NCI-H2029 treated with DMSO at 0.1 percent for 48 hours (cell line): ENCODE data around the gene HERPUD1.

Experiments
- DNase-seq: peaks from one replicate; lab custom pipeline; 2025; lab: John Stamatoyannopoulos, UW

HERPUD1 gene

DNA sequence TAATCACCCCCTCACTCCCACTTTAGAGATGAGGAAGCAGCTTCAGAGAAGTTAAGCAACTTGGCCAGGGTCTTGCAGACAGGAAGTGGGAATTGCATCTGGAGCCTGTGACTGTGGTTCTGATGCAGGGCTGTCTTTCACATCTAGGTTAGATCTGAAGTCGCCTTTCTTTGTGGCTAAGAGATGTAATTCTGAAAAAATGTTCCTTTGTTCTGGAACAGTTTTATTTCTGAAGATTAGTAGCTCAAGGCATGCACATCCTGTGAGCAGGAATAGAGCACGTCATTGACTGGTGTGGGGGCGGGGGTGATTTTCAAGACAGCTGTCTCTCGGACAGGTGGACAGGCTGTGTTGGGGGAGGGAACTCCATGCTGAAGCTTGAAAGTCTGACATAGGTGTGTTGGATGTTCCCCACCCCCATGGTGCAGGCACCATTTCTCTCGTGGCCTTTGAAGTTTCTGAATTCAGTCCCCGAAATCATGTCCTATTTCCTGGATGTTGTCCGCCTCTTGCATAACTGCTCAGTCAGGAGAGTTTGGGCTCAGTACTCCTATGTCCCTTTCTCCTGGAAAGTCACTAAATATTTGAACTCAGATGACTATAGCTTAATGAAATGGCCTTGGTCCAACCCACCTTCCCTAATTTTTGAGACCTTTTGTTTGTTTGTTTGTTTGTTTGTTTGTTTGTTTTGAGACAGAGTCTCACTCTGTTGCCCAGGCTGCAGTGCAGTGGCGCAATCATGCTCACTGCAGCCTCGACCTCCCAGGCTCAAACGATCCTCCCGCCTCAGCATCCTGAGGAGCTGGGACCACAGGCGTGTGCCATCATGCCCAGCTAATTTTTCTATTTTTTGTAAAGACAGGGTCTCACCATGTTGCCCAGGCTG is 21.0 kb upstream of the HERPUD1 start:
- no peak for DNase-seq

DNA sequence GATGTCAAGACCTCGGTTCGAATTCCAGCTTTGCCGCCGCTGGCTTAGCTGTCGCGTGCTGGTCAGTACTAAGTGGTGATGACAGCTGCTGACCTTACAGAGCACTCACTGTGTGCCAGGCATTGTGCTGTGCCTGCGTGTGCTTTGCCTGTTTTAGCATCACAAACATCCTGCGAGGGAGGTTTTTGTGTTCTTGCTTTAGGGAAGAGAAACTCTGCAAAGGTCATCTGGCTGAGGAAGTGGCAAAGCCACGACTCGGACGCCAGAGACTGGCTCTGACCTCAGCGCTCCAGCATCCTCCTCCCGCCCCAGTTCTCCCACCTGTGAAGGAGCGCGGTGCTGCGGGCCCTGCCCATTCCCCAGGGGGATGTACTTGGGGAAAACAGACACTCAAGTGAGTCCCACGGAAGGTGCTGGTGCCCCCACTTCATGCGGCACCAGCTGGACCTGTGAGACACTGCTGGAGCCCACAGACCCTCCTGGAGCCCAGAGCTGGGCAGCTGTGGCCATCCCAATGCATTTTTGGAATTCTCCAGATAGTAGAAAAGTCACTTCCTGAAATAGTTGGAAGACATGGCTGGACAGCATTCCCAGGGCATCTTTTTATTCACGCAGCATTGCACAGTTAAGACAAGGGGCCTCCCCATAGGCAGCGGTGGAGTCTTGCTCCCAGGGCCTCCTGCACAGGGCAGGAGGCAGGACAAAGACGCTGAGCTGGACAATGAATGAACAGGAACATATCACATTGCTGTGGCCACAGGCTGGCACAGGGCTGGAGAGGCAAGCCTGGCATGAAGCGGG is 20.0 kb upstream of the HERPUD1 start:
- DNase-seq: no peak

DNA sequence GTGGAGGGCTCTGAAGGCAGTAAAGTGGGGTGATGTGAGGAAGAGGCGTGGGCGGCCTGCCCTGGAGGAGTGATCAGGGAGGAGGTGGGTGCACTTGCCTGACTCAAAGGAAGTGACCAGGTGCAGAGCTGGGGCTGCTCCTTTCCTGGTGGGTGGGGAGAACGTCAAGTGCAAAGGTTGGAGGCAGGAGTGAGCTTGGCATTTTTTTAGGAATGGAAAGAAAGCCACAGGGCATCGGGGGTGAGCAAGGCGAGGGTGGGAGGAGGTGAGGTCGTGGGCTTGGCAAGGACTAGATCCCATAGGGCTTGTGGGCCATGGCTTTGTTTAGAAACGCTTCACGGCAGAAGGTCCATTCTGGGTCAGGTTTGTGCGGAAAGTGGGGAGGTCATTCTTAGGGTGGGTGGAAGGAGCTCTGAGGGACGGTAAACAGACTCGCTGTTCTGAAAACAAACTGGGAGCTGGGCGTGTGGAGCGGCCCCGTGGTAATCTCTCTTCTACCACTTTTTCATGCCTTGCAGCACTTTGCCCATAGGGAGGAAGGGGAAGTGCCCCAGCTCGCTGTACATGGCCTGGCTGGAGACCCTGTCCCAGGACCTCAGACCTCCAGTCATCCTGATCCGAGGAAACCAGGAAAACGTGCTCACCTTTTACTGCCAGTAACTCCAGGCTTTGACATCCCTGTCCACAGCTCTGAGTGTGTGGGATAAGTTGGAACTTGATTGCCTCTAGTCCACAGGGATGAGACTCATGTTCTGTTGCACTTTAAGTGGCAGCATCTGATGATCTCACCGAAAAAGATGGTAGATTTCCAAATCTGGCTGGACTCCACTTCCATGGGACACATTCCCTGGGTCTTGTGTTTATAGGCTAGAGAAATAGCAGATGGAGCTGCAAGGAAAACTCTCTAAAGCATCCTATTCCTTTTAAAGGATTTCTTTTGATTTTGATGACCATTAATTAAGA is 18.9 kb upstream of the HERPUD1 start:
- no peak for DNase-seq

DNA sequence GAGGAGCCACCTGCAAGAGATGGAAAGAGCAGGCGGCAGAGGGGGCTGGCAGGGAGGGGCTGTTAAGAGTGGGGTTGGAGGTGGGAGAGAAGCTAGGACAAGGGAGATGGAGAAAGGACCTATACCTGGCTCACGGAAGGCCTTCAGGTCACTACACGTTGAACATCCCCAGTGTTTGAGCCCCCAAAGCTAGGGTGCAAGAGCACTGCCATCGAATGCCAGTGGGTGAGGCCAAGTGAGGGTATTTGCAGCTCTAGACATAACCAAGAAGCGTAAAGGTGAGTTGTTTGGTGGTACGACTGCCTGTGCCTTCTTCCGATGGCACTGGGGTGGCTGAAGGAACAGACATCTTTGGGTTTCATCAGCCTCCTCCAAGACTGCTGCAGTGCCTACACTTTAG is 17.0 kb upstream of the HERPUD1 start:
- DNase-seq: no peak

DNA sequence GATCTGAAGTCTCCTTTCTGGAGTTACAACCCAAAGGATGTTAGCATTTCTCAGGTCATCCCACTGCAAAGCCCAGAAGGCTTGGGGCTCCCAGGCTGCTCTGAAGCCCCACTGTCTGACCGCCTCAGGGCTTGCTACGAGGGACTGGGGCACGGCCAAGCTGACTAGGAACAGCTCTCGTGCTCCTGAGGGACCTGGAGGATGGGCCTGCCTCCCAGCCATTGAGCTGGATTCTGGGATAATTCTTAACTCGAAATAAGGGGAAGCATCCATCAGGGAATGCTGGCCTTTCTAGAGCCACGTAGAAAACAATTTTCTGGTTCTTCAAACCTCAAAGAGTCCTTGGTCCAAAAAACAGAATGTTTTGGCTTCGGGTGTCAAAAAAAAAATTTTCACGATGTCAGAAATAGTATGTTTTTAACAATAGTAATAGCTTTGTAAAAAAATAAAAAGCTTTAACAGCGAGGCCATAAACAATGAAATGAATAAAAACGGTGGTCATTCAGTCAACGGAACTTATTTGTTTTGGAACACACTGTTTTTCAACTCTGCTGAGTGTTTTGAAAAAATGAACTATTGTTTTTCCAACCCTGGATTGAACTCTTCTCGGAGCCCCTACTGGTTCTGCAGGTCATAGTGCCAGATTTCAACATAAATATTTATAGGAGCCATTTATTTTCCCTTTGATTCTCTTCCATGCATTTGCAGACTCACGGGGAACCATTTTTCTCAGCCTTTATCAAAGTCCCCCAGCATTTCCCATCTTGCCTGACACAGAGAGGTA is 16.4 kb upstream of the HERPUD1 start:
- DNase-seq: no peak

DNA sequence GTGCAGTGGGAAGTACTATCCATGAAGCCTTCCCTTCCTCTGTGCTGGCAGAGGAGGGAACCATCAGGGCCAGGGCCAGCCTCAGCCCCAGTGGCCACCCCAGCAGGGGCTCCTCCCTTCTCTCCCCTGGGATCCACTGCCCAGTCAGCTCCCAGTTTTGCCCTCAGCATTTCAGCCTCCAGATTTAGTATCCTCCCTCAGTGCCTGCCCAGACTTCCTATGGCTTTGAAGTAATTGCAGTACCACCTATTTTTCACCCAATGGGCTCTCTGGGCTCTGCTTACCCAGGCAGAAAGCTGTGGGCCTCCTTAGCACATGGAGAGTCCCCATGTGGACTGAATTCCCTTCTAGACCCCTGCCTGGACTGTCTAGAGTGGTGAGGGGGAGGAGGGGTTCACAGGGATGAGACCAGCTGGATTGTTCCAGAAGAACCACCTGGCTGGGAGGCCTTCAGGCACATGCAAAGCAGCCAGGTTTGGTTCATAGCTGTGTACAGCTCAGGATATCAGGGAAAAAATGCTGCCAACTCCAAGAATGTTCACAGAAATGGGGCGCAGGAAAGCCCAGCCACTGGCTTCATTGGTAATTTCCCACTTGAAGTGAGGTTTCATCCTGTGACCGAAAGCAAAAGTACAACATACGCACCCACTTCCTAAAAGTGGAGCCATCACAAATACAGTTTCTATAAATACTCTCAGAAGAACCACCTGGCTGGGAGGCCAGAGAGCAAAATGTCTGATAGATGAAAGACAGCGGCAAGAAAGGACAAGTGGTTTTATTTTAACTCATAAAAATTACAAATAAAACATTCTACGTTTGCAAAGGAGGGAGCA is 15.2 kb upstream of the HERPUD1 start:
- DNase-seq: no peak

DNA sequence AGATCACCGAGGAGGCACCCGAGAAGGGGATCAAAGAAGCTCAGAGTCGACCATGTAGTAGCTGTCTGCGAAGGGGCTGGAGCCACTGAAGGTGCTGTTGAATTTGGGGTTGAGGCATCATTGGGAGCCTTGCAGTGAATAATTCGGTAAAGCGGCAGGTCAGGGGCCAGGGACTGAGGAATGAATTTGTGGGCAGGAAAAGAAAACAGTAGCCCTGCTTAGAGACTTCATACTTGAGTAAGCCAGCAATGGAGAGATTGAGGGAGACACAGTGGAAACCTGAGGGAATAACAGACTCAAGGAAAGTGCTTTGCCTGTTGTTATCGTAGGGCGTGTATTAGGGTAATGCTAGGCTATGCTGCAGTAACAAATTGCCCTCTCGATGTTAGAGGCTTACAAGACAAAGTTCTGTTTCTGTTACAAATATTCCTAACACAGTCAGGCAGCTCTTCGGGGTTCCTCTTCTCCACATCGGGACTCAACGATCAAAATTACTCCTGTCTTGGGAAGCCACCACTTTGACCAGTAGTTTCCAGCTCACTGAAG is 13.4 kb upstream of the HERPUD1 start:
- DNase-seq: no peak

DNA sequence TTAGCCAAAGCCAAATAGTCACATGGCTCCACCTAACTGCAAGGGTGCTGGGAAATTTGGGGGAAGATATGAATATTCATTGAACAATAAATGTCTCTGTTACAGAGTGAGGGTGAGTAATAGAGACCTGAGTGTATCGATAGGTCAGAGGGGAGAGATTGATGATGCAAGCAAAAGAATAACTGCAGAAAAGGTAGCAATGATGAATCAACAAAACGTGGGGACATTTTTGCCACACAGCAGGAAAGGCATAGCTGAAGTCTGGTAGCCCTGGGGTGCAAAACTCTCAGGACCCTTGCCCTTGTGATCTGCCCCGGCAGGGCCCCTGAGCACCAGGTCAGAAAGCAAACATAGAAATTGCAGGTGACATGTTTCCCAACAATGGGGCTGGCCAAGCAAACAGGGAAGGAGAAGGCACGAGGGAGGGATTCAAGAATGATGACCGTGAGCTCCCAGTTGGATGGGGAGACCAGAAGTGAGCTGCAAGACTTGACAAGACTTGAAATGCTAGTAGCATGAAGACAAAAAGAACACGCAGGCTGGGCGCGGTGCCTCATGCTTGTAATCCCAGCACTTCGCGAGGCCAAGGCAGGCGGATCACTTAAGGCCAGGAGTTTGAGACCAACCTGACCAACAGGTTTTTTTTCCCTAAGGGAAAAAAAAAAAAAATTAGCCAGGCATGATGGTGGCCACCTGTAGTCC is 12.7 kb upstream of the HERPUD1 start:
- DNase-seq: no peak

DNA sequence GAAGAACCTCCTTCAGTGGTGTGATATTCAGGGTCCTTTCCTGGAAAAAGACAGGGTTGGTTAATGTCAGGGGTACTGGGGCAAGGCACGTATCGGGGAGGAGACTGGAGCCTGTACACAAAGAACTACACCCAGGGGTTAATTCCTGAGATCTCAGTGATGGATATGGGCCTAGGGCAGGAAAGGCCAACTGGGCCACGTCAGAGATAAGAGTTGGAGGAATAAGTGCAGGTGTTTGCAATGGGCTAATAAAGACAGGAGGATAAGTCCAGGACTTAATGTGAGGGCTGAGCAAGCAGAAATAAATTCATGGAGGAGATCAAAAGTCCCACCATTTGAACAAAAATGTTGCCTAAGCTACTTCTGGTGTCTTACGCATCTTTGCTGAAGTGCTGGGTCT is 10.4 kb upstream of the HERPUD1 start:
- no peak for DNase-seq

DNA sequence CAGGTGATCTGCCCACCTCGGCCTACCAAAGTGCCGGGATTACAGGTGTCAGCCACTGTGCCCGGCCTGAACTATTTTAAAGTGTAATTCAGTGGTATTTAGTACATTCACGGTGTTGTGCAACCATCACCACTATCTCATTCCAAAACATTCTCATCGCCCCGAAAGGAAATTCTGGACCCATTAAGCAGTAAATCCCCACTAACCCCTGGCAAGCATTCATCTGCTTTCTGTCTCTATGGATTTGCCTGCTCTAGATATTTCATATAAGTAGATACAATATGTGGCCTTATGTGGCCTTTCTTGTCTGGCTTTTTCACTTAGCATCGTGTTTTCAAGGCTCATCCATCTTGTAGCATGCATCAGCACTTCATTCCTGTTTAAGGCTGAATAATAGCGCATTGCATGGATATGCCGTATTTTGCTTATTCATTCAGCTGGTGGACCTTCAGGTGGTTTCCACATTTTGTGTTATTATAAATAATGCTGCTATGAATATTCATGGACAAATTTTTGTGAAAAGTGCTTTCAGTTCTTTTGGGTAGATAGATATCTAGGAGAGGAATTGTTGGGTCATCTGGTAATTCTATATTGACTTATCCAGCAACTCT is 8.4 kb upstream of the HERPUD1 start:
- DNase-seq: no peak

DNA sequence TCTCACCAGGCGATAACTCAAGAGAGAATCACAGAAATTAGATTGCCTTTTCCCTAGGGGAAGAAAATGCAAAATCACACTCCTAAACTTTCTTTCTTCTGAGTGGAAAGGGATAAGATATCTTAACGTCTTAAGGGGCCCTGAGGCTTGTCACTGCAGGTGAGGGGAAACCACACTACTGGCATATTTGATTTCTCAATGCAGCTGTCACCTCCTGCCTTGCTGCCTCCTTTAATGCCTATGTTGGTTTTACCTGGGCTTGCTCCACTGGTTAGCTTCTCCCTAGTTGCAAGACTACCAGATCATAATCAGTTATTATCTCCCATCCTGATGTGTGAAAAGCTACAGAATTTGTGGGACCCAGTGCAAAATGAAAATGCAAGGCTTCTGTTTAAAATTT is 4.5 kb upstream of the HERPUD1 start:
- DNase-seq: no peak

DNA sequence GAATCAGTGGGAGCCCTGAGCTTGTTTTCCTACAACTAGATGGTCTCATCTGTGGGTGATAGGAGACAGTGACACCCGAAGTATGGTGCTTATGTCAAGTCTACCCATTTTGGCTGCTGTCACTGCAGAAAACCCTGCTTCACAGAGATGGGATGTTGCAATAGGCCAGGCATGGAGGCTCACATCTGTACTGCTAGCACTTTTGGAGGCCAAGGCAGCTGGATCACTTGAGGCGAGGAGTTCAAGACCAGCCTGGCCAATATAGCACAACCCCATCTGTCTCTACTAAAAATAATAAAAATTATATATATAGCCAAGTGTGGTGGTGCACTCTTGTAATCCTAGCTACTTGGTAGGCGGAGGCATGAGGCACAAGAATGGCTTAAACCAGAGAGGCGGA is 2.3 kb upstream of the HERPUD1 start:
- no peak for DNase-seq

DNA sequence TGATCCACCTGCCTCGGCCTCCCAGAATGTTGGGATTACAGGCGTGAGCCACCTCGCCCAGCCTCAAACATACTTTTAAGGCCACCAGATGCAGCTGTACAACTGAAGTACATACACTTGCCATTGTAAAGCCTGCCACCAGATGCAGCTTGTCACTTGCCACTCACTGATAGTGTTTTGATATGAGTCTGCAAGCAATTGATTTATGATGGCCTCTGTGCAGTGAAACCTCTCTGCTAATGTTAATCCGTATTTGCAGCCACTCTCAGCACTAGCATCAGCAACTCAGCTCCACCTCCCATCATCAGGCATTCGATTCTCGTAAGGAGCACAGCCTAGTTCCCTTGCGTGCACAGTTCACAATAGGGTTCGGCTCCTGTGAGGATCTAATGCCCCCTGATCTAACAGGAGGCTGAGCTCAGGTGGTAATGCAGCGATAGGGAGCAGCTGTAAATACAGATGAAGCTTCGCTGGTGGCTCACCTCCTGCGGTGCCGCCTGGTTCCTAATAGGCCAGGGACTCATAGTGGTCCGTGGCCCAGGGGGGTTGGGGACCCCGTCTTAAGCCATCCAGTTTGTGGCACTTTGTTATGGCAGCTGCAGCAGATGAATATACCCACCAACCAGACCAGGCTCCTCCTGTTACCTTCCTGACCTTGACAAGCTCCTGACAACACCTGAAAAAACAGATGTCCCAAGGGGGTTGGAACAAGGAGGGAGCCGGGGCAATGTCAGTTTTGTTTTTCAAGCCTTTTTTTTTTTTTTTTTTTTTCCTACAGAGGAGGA is 1.3 kb upstream of the HERPUD1 start:
- DNase-seq: no peak

DNA sequence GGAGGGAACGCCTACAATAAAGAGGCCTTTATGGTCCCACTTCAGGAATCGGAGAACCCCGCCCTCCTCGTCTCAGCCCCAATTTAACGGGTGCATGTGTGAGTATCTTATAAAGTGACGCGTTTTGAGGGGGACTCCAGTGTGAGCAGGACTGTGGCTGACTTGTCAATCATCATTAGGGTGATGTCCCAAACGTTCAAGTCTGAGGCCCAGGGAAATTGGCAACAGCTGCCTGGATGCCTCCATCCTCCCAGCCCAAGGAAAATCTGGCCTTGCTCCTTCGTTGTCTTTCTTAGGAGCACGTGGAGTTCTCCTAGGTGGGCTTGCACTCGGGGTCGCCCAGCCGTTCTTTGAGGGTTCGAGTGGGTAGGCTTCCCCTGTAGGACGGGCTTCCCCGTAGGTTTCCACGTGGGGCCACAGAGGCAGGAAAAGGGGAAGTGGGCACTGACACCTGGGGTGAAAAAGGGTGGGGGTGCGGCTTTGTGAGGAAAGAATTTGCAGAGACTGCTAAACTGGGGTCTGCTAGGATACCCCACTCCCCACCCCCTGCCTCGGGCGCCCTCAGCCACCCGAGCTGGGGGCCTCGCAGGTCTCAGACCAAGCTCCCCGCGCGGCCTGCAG is 561 bp upstream of the HERPUD1 start:
- no peak for DNase-seq

DNA sequence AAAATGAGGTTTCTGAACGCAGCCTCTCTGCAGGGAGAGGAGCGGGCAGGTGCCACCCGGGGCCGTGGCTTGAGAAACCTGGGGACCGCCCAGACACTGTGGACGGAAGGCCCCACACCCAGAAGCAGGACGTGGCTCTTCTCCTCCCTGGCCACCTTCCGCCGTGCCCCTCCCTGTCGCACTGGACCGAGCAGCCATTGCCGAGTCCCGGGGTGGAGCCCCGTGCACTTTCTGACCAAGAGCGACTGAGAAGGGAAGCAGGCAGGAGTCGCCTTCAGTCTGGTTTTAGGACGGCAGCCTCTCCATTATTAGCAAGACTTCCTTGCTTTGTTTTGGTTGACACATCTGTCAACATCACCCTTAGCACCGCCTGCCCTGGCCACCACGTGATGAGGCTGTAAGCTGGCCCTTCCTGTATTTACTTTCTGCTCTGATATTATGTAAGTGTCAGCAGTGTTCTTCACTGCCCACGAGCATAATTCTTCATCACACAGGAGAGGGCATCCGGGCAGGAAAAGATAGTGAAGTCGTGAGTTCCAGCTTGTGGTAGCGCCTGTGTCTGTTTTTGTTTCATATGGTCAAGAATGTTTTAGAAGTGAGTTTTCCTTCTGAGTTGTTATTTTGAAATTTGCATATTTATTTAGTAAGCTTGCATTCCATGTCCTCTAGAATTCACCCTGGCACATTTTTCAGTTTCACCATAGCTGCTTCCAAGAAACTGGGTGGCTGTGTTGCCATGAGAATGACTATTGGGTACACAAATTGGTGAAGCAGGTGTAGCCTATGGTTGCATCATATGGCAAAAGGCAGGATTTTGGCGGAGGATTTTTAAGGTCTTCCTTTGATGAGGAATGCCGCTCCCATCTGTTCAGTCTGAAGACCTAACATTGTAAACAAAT is 1.0 kb downstream of the HERPUD1 start:
- peak; percentile 8 for DNase-seq

DNA sequence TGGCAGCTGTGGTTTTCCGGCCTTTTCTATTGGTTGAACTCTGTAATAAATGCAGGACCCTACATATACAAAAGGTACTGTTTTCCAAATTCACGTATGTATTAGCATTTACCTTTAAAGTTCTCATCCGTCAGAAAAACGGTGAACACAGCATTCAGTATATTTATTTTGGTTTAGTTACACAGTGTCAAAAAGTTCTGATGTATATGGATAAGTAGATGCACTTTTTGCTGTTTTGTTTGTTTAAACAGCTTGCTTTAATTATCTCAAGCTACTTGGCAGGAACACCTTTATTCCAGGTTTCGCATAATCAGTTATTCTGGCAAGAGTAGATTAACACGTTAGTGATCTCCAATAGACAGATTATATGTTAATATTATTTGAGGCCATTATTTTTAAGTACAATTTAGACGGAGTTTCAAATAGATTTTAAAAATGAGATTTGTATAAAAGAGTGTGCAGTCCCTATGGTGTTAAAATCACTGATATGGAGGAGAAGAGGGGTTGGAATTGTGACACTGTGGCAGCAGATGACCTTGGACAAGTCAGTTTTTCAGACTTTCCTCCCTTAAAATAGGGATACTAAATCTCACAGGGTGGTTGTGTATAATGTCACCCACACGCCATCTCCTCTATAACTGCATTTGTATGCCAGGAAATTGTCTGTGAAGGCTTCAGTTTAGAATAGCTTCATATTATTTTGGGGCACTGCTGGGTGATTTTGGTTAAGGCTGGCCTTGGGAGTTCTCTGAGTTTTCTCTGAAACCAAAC is 2.1 kb downstream of the HERPUD1 start:
- DNase-seq: no peak
